HG03442 (cell line): ENCODE data around the gene RBMX2.

Experiments used
- ATAC-seq: cut with Tn5 transposase; IDR thresholded peaks from one replicate; pipeline ENCODE4 v1.9.1; 2021; ENCODE audit warnings: mild to moderate bottlenecking, moderate library complexity; ENCODE audit not compliant: unreplicated experiment

Gene RBMX2

GRCh38 chrX:130444641-130445336, 43.0 kb downstream of the RBMX2 start:
- no peak for ATAC-seq

GRCh38 chrX:130446974-130447373, 45.2 kb downstream of the RBMX2 start:
- ATAC-seq, result no peak
